ENCODE results near the gene DTX4.

Gene DTX4

GRCh38 chr11:59208956-59209355 lies 37.0 kb downstream of the DTX4 start:
- no peaks in the 10 kb centered on the region for H3K4me1 ChIP-seq
- no peak overlapping the region for H3K4me3 ChIP-seq (ENCODE audit: low read depth, low read length)
- no peak for DNase-seq
- H3K36me3 ChIP-seq = no peaks in the 10 kb centered on the region
- H3K27me3 ChIP-seq = no peaks in the 10 kb centered on the region
- no peaks in the 10 kb centered on the region for H3K9me3 ChIP-seq
- TF ChIP-seq CTCF (IDR thresholded peaks at IDR 0.05; ENCODE audit: low read depth, low read length) = no peak

- Histone ChIP-seq H3K36me3 (no peaks in the 10 kb centered on the region), H3K4me1 (no peaks in the 10 kb centered on the region), H3K4me3 (ENCODE audit: low read depth, low read length) (no peak overlapping the region), H3K9me3 (no peaks in the 10 kb centered on the region), H3K27me3 (no peaks in the 10 kb centered on the region)
- DNase-seq = no peak
- no peak for TF ChIP-seq CTCF (IDR thresholded peaks at IDR 0.05; ENCODE audit: low read depth, low read length)
These were observed 40.3 kb downstream of the DTX4 start for GRCh38 chr11:59212222-59212621.

- Histone ChIP-seq H3K9me3 (no peaks in the 10 kb centered on the region), H3K27me3 (no peaks in the 10 kb centered on the region), H3K4me3 (ENCODE audit: low read depth, low read length) (no peak within 1 kb of the TSS), H3K36me3 (no peaks in the 10 kb centered on the region), H3K4me1 (no peaks in the 10 kb centered on the region)
- TF ChIP-seq CTCF (IDR thresholded peaks at IDR 0.05; ENCODE audit: low read depth, low read length) = no peak
- DNase-seq = no peak
These were observed 41.1 kb downstream of the DTX4 start, which contains the start of gene MPEG1 for GRCh38 chr11:59212744-59213631. TSS of gene MPEG1 (minus strand) at chr11:59212927. CDS start at chr11:59212865, 62 bp downstream.

GRCh38 chr11:59214141-59214893 lies 42.4 kb downstream of the DTX4 start:
- DNase-seq = no peak
- Histone ChIP-seq H3K36me3 (no peaks in the 10 kb centered on the region), H3K4me1 (no peaks in the 10 kb centered on the region), H3K27me3 (no peaks in the 10 kb centered on the region), H3K4me3 (ENCODE audit: low read depth, low read length) (no peak overlapping the region), H3K9me3 (no peaks in the 10 kb centered on the region)
- no peak for TF ChIP-seq CTCF (IDR thresholded peaks at IDR 0.05; ENCODE audit: low read depth, low read length)

- Histone ChIP-seq H3K27me3 (no peaks in the 10 kb centered on the region), H3K9me3 (no peaks in the 10 kb centered on the region), H3K36me3 (no peaks in the 10 kb centered on the region), H3K4me3 (ENCODE audit: low read depth, low read length) (no peak overlapping the region), H3K4me1 (no peaks in the 10 kb centered on the region)
- no peak for DNase-seq
- TF ChIP-seq CTCF (IDR thresholded peaks at IDR 0.05; ENCODE audit: low read depth, low read length) = no peak
These were observed 45.0 kb downstream of the DTX4 start for GRCh38 chr11:59216641-59217564.
